Measurements from ENCODE around the gene MAST3. TPM values are rescaled to one million over a fixed set of nuclear protein-coding genes. Genes with fewer than 3 reads are reported as not detected.
A peak's percentile ranks its signal among the peaks of the same experiment; 100 is the strongest.

Gene MAST3
- total RNA-seq, 1 donor from 2014 or later = 10.7 TPM

DNA sequence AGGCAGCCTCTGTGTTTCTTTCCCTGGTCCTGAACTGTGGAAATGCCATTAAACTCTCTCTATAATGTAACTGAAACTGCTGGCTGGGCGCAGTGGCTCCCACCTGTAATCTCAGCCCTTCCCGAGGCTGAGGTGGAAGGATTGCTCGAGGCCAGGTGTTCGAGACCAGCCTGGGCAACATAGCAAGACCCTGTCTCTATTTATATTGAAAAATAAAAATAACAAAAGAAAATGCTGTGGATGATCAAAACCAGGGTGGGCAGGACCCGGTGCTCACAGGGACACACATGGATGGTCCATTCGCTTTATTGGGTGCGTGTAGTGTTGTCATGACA, 98.9 kb downstream of the MAST3 start:
- DNase-seq (ENCODE audit: low spot score, unreplicated experiment) = no peak
- Mint-ChIP-seq H3K9me3 (ENCODE audit: low read depth) (no peaks in the 10 kb centered on the region), H3K36me3 (ENCODE audit: insufficient read depth) (peaks cover 1% of the 10 kb centered on the region), H3K27ac (peak overlapping the region; percentile 76), H3K27me3 (no peaks in the 10 kb centered on the region), H3K4me1 (ENCODE audit: low read depth) (peaks cover 8% of the 10 kb centered on the region), H3K4me3 (ENCODE audit: low read depth) (no peak overlapping the region)
- TF ChIP-seq, protein P1, sequence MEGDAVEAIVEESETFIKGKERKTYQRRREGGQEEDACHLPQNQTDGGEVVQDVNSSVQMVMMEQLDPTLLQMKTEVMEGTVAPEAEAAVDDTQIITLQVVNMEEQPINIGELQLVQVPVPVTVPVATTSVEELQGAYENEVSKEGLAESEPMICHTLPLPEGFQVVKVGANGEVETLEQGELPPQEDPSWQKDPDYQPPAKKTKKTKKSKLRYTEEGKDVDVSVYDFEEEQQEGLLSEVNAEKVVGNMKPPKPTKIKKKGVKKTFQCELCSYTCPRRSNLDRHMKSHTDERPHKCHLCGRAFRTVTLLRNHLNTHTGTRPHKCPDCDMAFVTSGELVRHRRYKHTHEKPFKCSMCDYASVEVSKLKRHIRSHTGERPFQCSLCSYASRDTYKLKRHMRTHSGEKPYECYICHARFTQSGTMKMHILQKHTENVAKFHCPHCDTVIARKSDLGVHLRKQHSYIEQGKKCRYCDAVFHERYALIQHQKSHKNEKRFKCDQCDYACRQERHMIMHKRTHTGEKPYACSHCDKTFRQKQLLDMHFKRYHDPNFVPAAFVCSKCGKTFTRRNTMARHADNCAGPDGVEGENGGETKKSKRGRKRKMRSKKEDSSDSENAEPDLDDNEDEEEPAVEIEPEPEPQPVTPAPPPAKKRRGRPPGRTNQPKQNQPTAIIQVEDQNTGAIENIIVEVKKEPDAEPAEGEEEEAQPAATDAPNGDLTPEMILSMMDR (IDR thresholded peaks at IDR 0.05; ENCODE audit: unreplicated experiment) = no peak

DNA sequence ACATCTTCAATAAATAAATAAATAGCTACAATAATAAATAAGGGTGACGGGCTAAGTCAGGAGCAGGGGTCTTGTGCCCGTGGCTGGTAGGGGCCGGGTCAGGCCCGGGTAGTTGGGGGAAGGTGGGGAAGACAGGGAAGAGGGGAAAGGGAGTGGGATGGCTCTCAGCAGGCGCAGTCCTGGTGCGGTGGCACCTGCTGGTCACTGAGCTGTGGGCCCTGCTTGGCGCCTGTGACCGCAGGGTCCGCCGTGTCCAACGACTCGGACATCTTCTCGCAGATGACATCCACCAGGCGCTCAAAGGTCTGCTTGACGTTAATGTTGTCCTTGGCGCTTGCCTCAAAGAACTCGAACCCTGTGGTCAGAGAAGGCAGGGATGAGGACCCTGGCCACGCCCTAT, 99.7 kb downstream of the MAST3 start:
- Mint-ChIP-seq H3K4me1 (ENCODE audit: low read depth) (peaks cover 6% of the 10 kb centered on the region), H3K36me3 (ENCODE audit: insufficient read depth) (peaks cover 1% of the 10 kb centered on the region), H3K27ac (no peak overlapping the region), H3K9me3 (ENCODE audit: low read depth) (no peaks in the 10 kb centered on the region), H3K4me3 (ENCODE audit: low read depth) (no peak overlapping the region), H3K27me3 (no peaks in the 10 kb centered on the region)
- TF ChIP-seq, protein P1 (IDR thresholded peaks at IDR 0.05; ENCODE audit: unreplicated experiment) = no peak
- DNase-seq (ENCODE audit: low spot score, unreplicated experiment) = no peak

DNA sequence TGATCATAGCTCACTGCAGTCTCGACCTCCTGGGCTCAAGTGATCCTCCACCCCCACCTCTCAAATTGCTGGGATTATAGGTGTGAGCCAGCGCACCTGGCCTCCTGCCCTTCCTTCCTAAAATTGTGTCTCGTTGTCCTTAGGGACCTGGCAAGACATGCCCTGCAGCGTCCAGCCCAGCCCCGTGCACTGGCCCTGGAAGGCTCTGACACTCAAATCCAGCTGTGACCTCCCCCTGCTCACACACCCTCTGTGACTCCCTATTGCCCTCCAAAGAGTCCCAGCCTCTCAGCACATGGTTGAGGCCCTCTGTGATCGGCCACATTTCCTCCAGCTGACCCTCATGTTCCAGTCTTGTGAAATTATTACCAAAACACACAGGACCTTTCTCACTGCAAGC, 100.4 kb downstream of the MAST3 start:
- Mint-ChIP-seq H3K4me1 (ENCODE audit: low read depth) (peaks cover 6% of the 10 kb centered on the region), H3K4me3 (ENCODE audit: low read depth) (no peak overlapping the region), H3K36me3 (ENCODE audit: insufficient read depth) (peaks cover 1% of the 10 kb centered on the region)

DNA sequence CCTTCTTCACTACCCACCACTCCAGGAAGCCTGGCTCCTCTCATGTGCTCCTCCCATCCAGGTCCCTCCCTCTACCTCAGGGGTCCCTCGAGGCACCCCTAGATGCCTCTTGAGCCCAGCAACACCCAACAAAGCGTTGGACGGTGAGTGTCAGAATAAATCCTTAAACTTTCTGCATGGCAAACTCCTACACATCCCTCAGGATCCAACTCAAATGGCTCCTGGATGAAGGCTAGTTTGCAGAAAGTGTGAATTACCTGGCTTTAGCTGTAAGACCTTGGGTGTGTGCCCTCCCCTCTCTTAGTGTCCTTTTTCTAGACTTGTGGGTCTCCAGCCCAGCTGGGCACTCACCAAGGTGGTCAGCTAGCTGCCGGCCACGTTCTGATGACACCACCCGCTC, 100.8 kb downstream of the MAST3 start:
- peaks cover 9% of the 10 kb centered on the region for H3K4me1 Mint-ChIP-seq (ENCODE audit: low read depth)
- no peak for DNase-seq (ENCODE audit: low spot score, unreplicated experiment)
- H3K36me3 Mint-ChIP-seq (ENCODE audit: insufficient read depth) = peaks cover 1% of the 10 kb centered on the region
- H3K4me3 Mint-ChIP-seq (ENCODE audit: low read depth) = no peak overlapping the region
- TF ChIP-seq, protein P1 (IDR thresholded peaks at IDR 0.05; ENCODE audit: unreplicated experiment) = no peak
- no peaks in the 10 kb centered on the region for H3K27me3 Mint-ChIP-seq
- no peaks in the 10 kb centered on the region for H3K9me3 Mint-ChIP-seq (ENCODE audit: low read depth)
- H3K27ac Mint-ChIP-seq = no peak overlapping the region

More for the DNA sequence above, 100.4 kb downstream of the MAST3 start:
- H3K9me3 Mint-ChIP-seq (ENCODE audit: low read depth) = no peaks in the 10 kb centered on the region
- TF ChIP-seq, protein P1 (IDR thresholded peaks at IDR 0.05; ENCODE audit: unreplicated experiment) = no peak
- no peaks in the 10 kb centered on the region for H3K27me3 Mint-ChIP-seq
- no peak overlapping the region for H3K27ac Mint-ChIP-seq
- DNase-seq (ENCODE audit: low spot score, unreplicated experiment) = no peak

Other genes starting within 250 kb of the MAST3 start
- 0.74 and 0.95 TPM in 2 replicates for gene JAK3, start 249.8 kb upstream of the MAST3 start, total RNA-seq
- 1,687 and 1,716 TPM in 2 replicates for gene RPL18A, start 237.9 kb upstream of the MAST3 start, total RNA-seq
- not detected in 2 replicates for gene SLC5A5, start 225.8 kb upstream of the MAST3 start, total RNA-seq
- 80.2 and 84.3 TPM in 2 replicates for gene CCDC124, start 164.8 kb upstream of the MAST3 start, total RNA-seq
- 19.6 and 20.3 TPM in 2 replicates for gene KCNN1, start 130.7 kb upstream of the MAST3 start, total RNA-seq
- 3.3 and 4.3 TPM in 2 replicates for gene ARRDC2, start 89.6 kb upstream of the MAST3 start, total RNA-seq
- gene IL12RB1, start 10.8 kb upstream of the MAST3 start, total RNA-seq = not detected in 2 replicates
- 58.9 and 61.2 TPM in 2 replicates for gene PIK3R2, start 55.4 kb downstream of the MAST3 start, total RNA-seq
- gene IFI30, start 76.0 kb downstream of the MAST3 start, total RNA-seq = not detected in 2 replicates
- gene MPV17L2, start 95.4 kb downstream of the MAST3 start, total RNA-seq = 10.6 and 11.5 TPM in 2 replicates
- gene RAB3A, start 106.3 kb downstream of the MAST3 start, total RNA-seq = 3.3 and 5.1 TPM in 2 replicates
- 0.53 and 1.6 TPM in 2 replicates for gene PDE4C, start 128.7 kb downstream of the MAST3 start, total RNA-seq
- 10.5 and 10.9 TPM in 2 replicates for gene IQCN, start 176.7 kb downstream of the MAST3 start, total RNA-seq
- gene JUND, start 183.8 kb downstream of the MAST3 start, total RNA-seq = 158 and 168 TPM in 2 replicates
- 150 and 154 TPM in 2 replicates for gene LSM4, start 225.3 kb downstream of the MAST3 start, total RNA-seq
- gene PGPEP1, start 242.8 kb downstream of the MAST3 start, total RNA-seq = 43.5 and 51.3 TPM in 2 replicates